DND-41 (cell line): ENCODE data around the gene PELI1.

ENCODE experiments used
- EZH2 ChIP-seq: IDR thresholded peaks from 3 replicates; pipeline ENCODE4 v1.6.1; 2012; ENCODE audit warnings: borderline replicate concordance, low read depth, mild to moderate bottlenecking, moderate library complexity, low read length, inconsistent platforms; ENCODE audit not compliant: severe bottlenecking
- TF ChIP-seq, protein P1 (sequence below): IDR thresholded peaks from 2 replicates; pipeline ENCODE4 v1.5.1; 2012; ENCODE audit warnings: borderline replicate concordance, low read length, moderate library complexity, mild to moderate bottlenecking; ENCODE audit not compliant: poor library complexity, severe bottlenecking; ENCODE audit errors: extremely low read depth

DNA sequence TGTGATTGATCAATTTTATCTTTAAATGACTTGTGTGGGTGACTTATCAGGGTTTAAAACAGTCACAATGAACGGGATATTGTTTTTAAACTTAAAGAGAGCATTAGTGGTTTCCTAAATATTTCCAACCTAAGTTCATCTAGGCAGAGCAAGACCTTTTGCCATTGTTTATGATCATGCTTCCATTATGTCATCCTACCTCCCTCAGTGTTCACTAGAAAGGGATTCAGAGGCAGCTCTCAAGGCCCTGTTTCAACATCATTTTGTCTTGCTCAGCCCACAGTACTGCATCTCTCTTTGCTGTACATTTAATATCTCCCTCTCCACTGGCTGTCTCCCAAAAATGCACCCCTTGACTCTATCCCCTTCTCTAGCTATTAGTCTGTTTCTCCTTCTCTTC lies 21.5 kb upstream of the PELI1 start:
- TF ChIP-seq, protein P1, sequence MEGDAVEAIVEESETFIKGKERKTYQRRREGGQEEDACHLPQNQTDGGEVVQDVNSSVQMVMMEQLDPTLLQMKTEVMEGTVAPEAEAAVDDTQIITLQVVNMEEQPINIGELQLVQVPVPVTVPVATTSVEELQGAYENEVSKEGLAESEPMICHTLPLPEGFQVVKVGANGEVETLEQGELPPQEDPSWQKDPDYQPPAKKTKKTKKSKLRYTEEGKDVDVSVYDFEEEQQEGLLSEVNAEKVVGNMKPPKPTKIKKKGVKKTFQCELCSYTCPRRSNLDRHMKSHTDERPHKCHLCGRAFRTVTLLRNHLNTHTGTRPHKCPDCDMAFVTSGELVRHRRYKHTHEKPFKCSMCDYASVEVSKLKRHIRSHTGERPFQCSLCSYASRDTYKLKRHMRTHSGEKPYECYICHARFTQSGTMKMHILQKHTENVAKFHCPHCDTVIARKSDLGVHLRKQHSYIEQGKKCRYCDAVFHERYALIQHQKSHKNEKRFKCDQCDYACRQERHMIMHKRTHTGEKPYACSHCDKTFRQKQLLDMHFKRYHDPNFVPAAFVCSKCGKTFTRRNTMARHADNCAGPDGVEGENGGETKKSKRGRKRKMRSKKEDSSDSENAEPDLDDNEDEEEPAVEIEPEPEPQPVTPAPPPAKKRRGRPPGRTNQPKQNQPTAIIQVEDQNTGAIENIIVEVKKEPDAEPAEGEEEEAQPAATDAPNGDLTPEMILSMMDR: no peak
- TF ChIP-seq EZH2: no peak
